Prostate gland (tissue), 2 donors: Measurements from ENCODE around the gene TCERG1L. TPM values are rescaled to one million over a fixed set of nuclear protein-coding genes. Genes with fewer than 3 reads are reported as not detected.
A peak's percentile ranks its signal among the peaks of the same experiment; 100 is the strongest.

Source experiments
- DNase-seq: peaks from one replicate; pipeline ENCODE4 v3.0.0-alpha.2; 2019; ENCODE audit warnings: low spot score
- H3K27ac ChIP-seq, 2 donors: fragments of 200-600 bp; sonication (generic); 2 replicates each; pipeline ENCODE4 v1.5.1; 2017 to 2019
- H3K27me3 ChIP-seq: fragments of 200-600 bp; sonication (generic); replicated peaks from 2 replicates; pipeline ENCODE4 v1.5.1; 2019; ENCODE audit not compliant: insufficient read depth
- H3K36me3 ChIP-seq, 2 donors: fragments of 200-600 bp; sonication (generic); 1 replicate in 1 of 2; 2 replicates in 1 of 2; pipeline versions ENCODE4 v1.5.1 to v1.8.1; 2017 to 2019
- H3K4me1 ChIP-seq: fragments of 200-600 bp; sonication (generic); replicated peaks from 2 replicates; pipeline ENCODE4 v1.5.1; 2019
- H3K4me3 ChIP-seq, 2 donors: fragments of 200-600 bp; sonication (generic); 2 replicates each; pipeline ENCODE4 v1.5.1; 2017 to 2019
- H3K9me3 ChIP-seq: fragments of 200-600 bp; sonication (generic); 2 replicates; pipeline ENCODE4 v1.5.1; 2017
- POLR2A ChIP-seq: fragments of 450-650 bp; IDR thresholded peaks from one replicate; pipeline ENCODE4 v1.6.1; 2016; ENCODE audit warnings: antibody characterized with exemption, mild to moderate bottlenecking
- POLR2AphosphoS5 ChIP-seq: sonication (generic); formaldehyde crosslinking; IDR thresholded peaks from one replicate; pipeline ENCODE4 v1.6.1; 2017; ENCODE audit warnings: antibody characterized with exemption
- WGBS: methylation state at CpG from one replicate; pipeline ENCODE4 v1.1.5; 2018; 5-methylcytosine and 5-hydroxymethylcytosine counted together
- intact Hi-C: fragments of 100-400 bp; cut with DNase I; formaldehyde crosslinking; loops from one replicate; pipeline ENCODE4 v1.14.2; 2022
- total RNA-seq, 2 donors: library from RNA; depleted of rRNA; stranded (reverse); fragments of >200 nt; gene quantifications; one replicate each; pipeline ENCODE4 v1.1.0, GENCODE V29; 2016
- TF ChIP-seq, protein P1 (sequence below), 4 experiments: fragments of 200-600 bp in 2 of 4; fragments of 450-650 bp in 2 of 4; sonication (generic) in 2 of 4; IDR thresholded peaks; 1 replicate in 3 of 4; 2 replicates in 1 of 4; pipeline ENCODE4 v1.5.1; 2016 to 2019; ENCODE audit warnings: antibody characterized with exemption in 4 of 4, mild to moderate bottlenecking in 2 of 4, moderate library complexity in 2 of 4

The TCERG1L gene, protein sequence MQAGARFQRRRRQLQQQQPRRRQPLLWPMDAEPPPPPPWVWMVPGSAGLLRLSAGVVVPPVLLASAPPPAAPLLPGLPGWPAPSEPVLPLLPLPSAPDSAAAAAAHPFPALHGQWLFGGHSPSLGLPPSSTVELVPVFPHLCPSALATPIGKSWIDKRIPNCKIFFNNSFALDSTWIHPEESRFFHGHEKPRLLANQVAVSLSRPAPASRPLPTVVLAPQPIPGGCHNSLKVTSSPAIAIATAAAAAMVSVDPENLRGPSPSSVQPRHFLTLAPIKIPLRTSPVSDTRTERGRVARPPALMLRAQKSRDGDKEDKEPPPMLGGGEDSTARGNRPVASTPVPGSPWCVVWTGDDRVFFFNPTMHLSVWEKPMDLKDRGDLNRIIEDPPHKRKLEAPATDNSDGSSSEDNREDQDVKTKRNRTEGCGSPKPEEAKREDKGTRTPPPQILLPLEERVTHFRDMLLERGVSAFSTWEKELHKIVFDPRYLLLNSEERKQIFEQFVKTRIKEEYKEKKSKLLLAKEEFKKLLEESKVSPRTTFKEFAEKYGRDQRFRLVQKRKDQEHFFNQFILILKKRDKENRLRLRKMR
- total RNA-seq, result 1 to 10 TPM in 1 of 2 donors, under 1 TPM in 1; 0.23 to 4.0 TPM

DNA sequence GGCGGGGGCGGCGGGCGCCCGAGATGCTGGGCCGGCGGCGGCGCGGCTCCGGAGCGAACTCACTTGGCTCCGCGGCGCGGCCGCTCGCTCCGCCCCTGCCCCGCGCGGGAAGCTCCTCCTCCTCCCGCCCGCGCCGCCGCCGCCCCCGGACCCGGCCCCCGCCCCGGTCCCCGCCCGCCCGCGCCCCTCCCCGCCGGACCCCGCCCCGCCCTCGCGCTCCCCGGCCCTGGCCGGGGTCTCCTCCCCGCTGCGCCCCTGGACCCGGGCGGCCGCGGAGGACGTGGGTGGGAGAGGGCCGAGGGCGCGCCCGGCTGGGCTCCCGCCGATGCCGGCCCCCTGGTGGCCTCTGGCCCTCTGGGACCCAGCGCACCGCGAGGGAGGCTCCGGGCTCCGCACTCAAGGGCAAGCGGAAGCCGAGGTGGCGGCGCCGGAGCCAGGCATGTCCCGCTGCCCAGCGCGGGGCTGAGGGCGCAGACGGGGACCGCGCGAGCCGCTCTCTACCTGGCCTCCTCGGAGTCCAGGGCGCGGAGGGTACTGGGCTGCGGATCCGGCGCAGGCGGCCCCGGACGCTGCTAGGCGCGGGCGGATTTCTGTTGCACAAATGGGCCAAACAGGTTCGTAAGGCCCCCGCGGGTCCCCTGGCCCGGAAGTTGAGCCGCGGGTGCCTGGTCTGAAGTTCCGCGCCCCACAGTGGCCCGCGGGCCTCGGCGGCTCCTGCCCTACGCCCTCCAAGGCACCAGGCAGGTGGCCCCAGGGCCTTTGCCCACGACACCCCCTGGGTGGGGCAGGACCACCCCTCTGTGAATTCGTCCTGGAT, at the start of gene TCERG1L:
TCERG1L (minus strand) TSS at position 61 of the 817 bp plus-strand sequence. CDS start 86 bp downstream, outside the sequence.
- TF ChIP-seq POLR2AphosphoS5 (no peak), POLR2A (no peak)
- TF ChIP-seq, protein P1, sequence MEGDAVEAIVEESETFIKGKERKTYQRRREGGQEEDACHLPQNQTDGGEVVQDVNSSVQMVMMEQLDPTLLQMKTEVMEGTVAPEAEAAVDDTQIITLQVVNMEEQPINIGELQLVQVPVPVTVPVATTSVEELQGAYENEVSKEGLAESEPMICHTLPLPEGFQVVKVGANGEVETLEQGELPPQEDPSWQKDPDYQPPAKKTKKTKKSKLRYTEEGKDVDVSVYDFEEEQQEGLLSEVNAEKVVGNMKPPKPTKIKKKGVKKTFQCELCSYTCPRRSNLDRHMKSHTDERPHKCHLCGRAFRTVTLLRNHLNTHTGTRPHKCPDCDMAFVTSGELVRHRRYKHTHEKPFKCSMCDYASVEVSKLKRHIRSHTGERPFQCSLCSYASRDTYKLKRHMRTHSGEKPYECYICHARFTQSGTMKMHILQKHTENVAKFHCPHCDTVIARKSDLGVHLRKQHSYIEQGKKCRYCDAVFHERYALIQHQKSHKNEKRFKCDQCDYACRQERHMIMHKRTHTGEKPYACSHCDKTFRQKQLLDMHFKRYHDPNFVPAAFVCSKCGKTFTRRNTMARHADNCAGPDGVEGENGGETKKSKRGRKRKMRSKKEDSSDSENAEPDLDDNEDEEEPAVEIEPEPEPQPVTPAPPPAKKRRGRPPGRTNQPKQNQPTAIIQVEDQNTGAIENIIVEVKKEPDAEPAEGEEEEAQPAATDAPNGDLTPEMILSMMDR (IDR thresholded peaks at IDR 0.05), result peak in 2 of 4 experiments; percentile 4 to 5
- H3K27me3 ChIP-seq, result peaks cover 2% of the 10 kb centered on the region
- peak within 1 kb of the TSS; percentile 11 to 53 for H3K27ac ChIP-seq
- H3K4me1 ChIP-seq, result no peaks in the 10 kb centered on the region
- H3K9me3 ChIP-seq, result no peaks in the 10 kb centered on the region
- H3K4me3 ChIP-seq, result peak within 1 kb of the TSS; percentile 39 to 45
- no peak for DNase-seq
- intact Hi-C loops, result no loop called here
- WGBS, result 2% methylated on average over 65 of the region's 104 CpGs
- no peaks in the 10 kb centered on the region for H3K36me3 ChIP-seq

DNA sequence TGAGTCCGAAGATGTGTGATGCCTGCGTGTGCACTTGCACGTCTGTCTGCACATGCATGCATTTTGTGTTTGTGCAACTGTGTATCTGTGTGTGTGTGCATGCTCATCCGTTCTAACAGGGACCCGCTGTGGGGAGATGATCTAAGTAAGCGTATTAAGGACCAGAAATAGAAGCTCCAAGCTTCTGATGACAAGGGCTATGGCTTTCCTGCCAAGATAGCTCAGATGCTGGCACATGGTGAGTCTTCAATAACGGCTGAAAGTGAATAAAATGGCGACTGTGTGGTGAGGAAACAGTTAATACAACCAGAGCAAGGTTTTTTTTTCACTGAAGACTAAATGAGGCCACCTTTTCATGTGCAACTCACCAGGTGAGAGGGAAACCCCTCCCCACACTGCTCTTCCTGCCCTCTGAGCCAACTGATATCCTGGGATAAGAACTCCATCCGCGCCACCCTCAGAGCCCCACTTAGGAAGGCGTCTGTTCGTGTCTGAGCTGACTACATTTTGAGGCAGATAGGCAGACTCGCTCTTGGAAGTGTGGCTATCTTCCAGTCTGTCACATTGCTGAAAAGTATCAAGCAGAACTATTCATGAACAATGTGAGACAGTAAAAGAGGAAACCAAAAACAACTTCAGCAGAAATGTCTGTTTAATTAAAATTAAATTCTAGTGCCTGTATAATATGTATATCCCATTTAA, 47.4 kb upstream of the TCERG1L start:
- no peak overlapping the region for H3K27ac ChIP-seq
- 57% methylated on average over 13 of the region's 13 CpGs for WGBS
- no peaks in the 10 kb centered on the region for H3K4me1 ChIP-seq
- no peak for DNase-seq
- no peaks in the 10 kb centered on the region for H3K9me3 ChIP-seq
- H3K36me3 ChIP-seq, result no peaks in the 10 kb centered on the region
- intact Hi-C loops, result no loop called here
- no peak overlapping the region for H3K4me3 ChIP-seq
- peaks cover 2% of the 10 kb centered on the region for H3K27me3 ChIP-seq
- TF ChIP-seq, protein P1 (IDR thresholded peaks at IDR 0.05), result no peak
- TF ChIP-seq POLR2A (no peak), POLR2AphosphoS5 (no peak)

DNA sequence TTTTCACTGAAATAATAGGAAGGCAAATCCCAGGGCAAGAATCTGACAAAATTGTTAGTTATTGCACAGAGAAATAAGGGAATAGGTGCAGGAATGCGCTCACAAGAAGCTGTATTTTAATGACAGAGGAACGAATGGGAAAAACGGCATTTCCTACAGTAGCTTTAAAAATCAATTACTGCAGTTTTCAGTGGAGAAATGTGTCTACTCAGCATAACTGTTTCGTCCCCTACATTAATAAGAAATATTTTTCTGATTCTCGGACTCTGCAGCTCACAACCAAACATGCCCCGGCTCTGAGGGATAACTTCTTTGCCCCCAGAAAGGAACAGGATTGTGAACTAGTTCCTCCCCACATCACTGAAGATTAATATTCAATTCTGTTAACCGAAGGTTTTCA, 44.9 kb upstream of the TCERG1L start:
- TF ChIP-seq, protein P1 (IDR thresholded peaks at IDR 0.05), result no peak
- TF ChIP-seq POLR2AphosphoS5 (no peak), POLR2A (no peak)

DNA sequence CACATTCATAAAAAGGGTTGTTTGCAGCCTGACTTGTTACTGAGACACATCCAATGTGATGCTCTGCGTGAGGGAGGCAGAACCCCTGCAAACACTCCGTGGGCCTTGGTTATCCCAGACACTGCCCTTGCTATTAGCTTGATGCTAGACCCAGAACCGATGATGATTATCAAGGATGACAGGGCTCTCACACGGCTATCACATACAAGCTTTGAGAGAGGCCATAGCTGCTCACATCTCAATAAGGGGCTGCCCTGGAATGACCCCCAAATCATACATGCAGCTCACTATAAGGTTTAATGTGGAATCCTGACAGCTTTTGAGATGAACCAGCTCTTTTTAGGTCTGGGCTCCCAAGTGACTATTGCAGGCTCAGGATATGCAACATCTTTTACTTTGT, 44.4 kb upstream of the TCERG1L start:
- H3K27me3 ChIP-seq, result no peaks in the 10 kb centered on the region
- no peak for TF ChIP-seq POLR2A
- no peak for TF ChIP-seq POLR2AphosphoS5
- TF ChIP-seq, protein P1 (IDR thresholded peaks at IDR 0.05), result no peak
- H3K36me3 ChIP-seq, result no peaks in the 10 kb centered on the region
- 86% methylated on average over 4 of the region's 4 CpGs for WGBS
- no peaks in the 10 kb centered on the region for H3K4me1 ChIP-seq
- intact Hi-C loops, result no loop called here
- no peak for DNase-seq
- no peaks in the 10 kb centered on the region for H3K9me3 ChIP-seq
- H3K27ac ChIP-seq, result no peak overlapping the region
- H3K4me3 ChIP-seq, result no peak overlapping the region

More for the DNA sequence above, 44.9 kb upstream of the TCERG1L start:
- Histone ChIP-seq H3K27ac (no peak overlapping the region), H3K4me3 (no peak overlapping the region), H3K27me3 (no peaks in the 10 kb centered on the region), H3K4me1 (no peaks in the 10 kb centered on the region), H3K36me3 (no peaks in the 10 kb centered on the region), H3K9me3 (no peaks in the 10 kb centered on the region)
- intact Hi-C loops, result no loop called here
- 92% methylated on average over 7 of the region's 7 CpGs for WGBS
- DNase-seq, result no peak
